ENCODE measurements around the gene PTPRD. TPM values are rescaled to one million over a fixed set of nuclear protein-coding genes. Genes with fewer than 3 reads are reported as not detected.

Gene PTPRD
- total and polyA plus RNA-seq, 9 of the 15 experiments (the other 6 are each of a cell fraction or from before 2014, with no cell fraction given) = 0.11 TPM; not detected in 8

GRCh38 chr9:9558907-9559306 lies 1053.9 kb downstream of the PTPRD start:
- in situ Hi-C loops (cut with MboI) (no loop called here), intact Hi-C loops (cut with micrococcal nuclease) (no loop called here)
- Histone ChIP-seq H3K27ac (ENCODE audit: extremely low read depth, low read depth, low read length) (no peak overlapping the region), H4K20me1 (replicated peaks; ENCODE audit: control insufficient read depth, insufficient read depth, low read length) (no peaks in the 10 kb centered on the region), H3K79me2 (ENCODE audit: control insufficient read depth, insufficient read depth, low read length) (no peaks in the 10 kb centered on the region), H3K36me3 (ENCODE audit: control insufficient read depth, insufficient read depth, low read length) (no peaks in the 10 kb centered on the region), H3K27me3 (ENCODE audit: control insufficient read depth in 2 of 2, insufficient read depth in 2 of 2, low read length in 2 of 2) (no peaks in the 10 kb centered on the region), H3K4me2 (ENCODE audit: insufficient read depth, low read length) (no peak overlapping the region), H3K4me1 (replicated peaks in 1 of 2; ENCODE audit: control insufficient read depth in 2 of 2, insufficient read depth in 2 of 2, low read length in 2 of 2) (no peaks in the 10 kb centered on the region), H3K9me1 (ENCODE audit: control insufficient read depth, insufficient read depth, low read length) (no peaks in the 10 kb centered on the region), H3K4me3 (no peak overlapping the region), H2AFZ (ENCODE audit: low read depth, low read length) (no peak overlapping the region), H3K9ac (ENCODE audit: insufficient read depth in 1 of 2, low read depth in 2 of 2, low read length in 2 of 2) (no peak overlapping the region), H3K9me3 (replicated peaks; ENCODE audit: control insufficient read depth, insufficient read depth, low read depth, low read length) (no peaks in the 10 kb centered on the region)
- TF ChIP-seq NR4A1 (CRISPR knock-in tag; IDR thresholded peaks at IDR 0.05) = no peak
- TF ChIP-seq NR4A1 (tag; IDR thresholded peaks at IDR 0.05) = no peak
- TF ChIP-seq CBX2 (IDR thresholded peaks at IDR 0.05; ENCODE audit: insufficient read depth, low read length, poor library complexity, severe bottlenecking) = no peak
- no peak for TF ChIP-seq ZKSCAN8 (CRISPR knock-in tag; IDR thresholded peaks at IDR 0.05)
- TF ChIP-seq U2AF1 (optimal IDR thresholded peaks at IDR 0.05; ENCODE audit: low read depth, low read length) = no peak
- no peak for TF ChIP-seq MTA1 (IDR thresholded peaks at IDR 0.05; ENCODE audit: borderline replicate concordance)
- no peak for TF ChIP-seq ZFP36 (IDR thresholded peaks at IDR 0.05; ENCODE audit: low read depth, low read length, partially characterized antibody)
- no peak for TF ChIP-seq NCOA1 (IDR thresholded peaks at IDR 0.05; ENCODE audit: low read depth)
- no peak for TF ChIP-seq RBM34 (IDR thresholded peaks at IDR 0.05; ENCODE audit: borderline replicate concordance, insufficient read depth, low read length)
- TF ChIP-seq HDAC1 (IDR thresholded peaks at IDR 0.05) = no peak
- no peak for TF ChIP-seq CREB5 (CRISPR knock-in tag; IDR thresholded peaks at IDR 0.05)
- no peak for TF ChIP-seq ZNF507 (tag; conservative IDR thresholded peaks at IDR 0.05)
- no peak for TF ChIP-seq YBX1 (IDR thresholded peaks at IDR 0.05)
- ChIA-PET POLR2A (no interaction called here), CTCF (ENCODE audit: low intra/inter-chr PET ratio) (no interaction called here)
- WGBS (ENCODE audit: insufficient coverage, low coverage, missing lambda C conversion rate) = 10% methylated on average over 4 of the region's 7 CpGs
- no TSS peak for BruUV-seq (replicated peaks)
- FAIRE-seq (no peak), DNase-seq (ENCODE audit: extremely low read depth in 1 of 4, low spot score in 3 of 4) (no peak), ATAC-seq (no peak)
